ENCODE results near the gene SCARB2.

SCARB2 gene

GRCh38 chr4:76148142-76148865 is 65.3 kb downstream of the SCARB2 start, which contains the start of gene NUP54:
NUP54 (minus strand) TSS chr4:76148397; CDS start chr4:76148374, 23 bp downstream.
- Histone ChIP-seq H3K27me3 (replicated peaks; ENCODE audit: control insufficient read depth, insufficient read depth, low read length) (no peaks in the 10 kb centered on the region), H3K4me1 (ENCODE audit: control insufficient read depth, insufficient read depth, low read length) (peaks cover 26% of the 10 kb centered on the region), H3K9me3 (ENCODE audit: control insufficient read depth, low read length) (no peaks in the 10 kb centered on the region), H3K36me3 (ENCODE audit: control insufficient read depth, insufficient read depth, low read length, severe bottlenecking) (peaks cover 7% of the 10 kb centered on the region), H3K4me3 (ENCODE audit: low read length) (peak within 1 kb of the TSS; percentile 96), H3K9ac (ENCODE audit: low read length) (peak within 1 kb of the TSS; percentile 94)
- DNase-seq (ENCODE audit: low read depth), result peak; percentile 98

GRCh38 chr4:76147454-76148141 is 66.0 kb downstream of the SCARB2 start:
- Histone ChIP-seq H3K9me3 (ENCODE audit: control insufficient read depth, low read length) (no peaks in the 10 kb centered on the region), H3K9ac (ENCODE audit: low read length) (peak overlapping the region; percentile 94), H3K4me1 (ENCODE audit: control insufficient read depth, insufficient read depth, low read length) (peaks cover 26% of the 10 kb centered on the region), H3K27me3 (replicated peaks; ENCODE audit: control insufficient read depth, insufficient read depth, low read length) (no peaks in the 10 kb centered on the region), H3K4me3 (ENCODE audit: low read length) (peak overlapping the region; percentile 96), H3K36me3 (ENCODE audit: control insufficient read depth, insufficient read depth, low read length, severe bottlenecking) (peaks cover 13% of the 10 kb centered on the region)
- DNase-seq (ENCODE audit: low read depth), result peak; percentile 80

- no peak overlapping the region for H3K9ac ChIP-seq (ENCODE audit: low read length)
These were observed 69.1 kb downstream of the SCARB2 start for GRCh38 chr4:76144546-76144945.

GRCh38 chr4:76141241-76141640 is 72.4 kb downstream of the SCARB2 start:
- peaks cover 66% of the 10 kb centered on the region for H3K36me3 ChIP-seq (ENCODE audit: control insufficient read depth, insufficient read depth, low read length, severe bottlenecking)

More at GRCh38 chr4:76144546-76144945, 69.1 kb downstream of the SCARB2 start:
- no peaks in the 10 kb centered on the region for H3K9me3 ChIP-seq (ENCODE audit: control insufficient read depth, low read length)
- peaks cover 24% of the 10 kb centered on the region for H3K4me1 ChIP-seq (ENCODE audit: control insufficient read depth, insufficient read depth, low read length)
- H3K4me3 ChIP-seq (ENCODE audit: low read length), result no peak overlapping the region
- H3K36me3 ChIP-seq (ENCODE audit: control insufficient read depth, insufficient read depth, low read length, severe bottlenecking), result peaks cover 42% of the 10 kb centered on the region
- H3K27me3 ChIP-seq (replicated peaks; ENCODE audit: control insufficient read depth, insufficient read depth, low read length), result no peaks in the 10 kb centered on the region
- DNase-seq (ENCODE audit: low read depth), result no peak

GRCh38 chr4:76127754-76128153 is 85.9 kb downstream of the SCARB2 start:
- DNase-seq (ENCODE audit: low read depth), result no peak
- Histone ChIP-seq H3K27me3 (replicated peaks; ENCODE audit: control insufficient read depth, insufficient read depth, low read length) (no peaks in the 10 kb centered on the region), H3K4me3 (ENCODE audit: low read length) (no peak overlapping the region), H3K36me3 (ENCODE audit: control insufficient read depth, insufficient read depth, low read length, severe bottlenecking) (peaks cover 45% of the 10 kb centered on the region), H3K9ac (ENCODE audit: low read length) (no peak overlapping the region), H3K4me1 (ENCODE audit: control insufficient read depth, insufficient read depth, low read length) (peaks cover 4% of the 10 kb centered on the region), H3K9me3 (ENCODE audit: control insufficient read depth, low read length) (no peaks in the 10 kb centered on the region)

More at GRCh38 chr4:76141241-76141640, 72.4 kb downstream of the SCARB2 start:
- no peaks in the 10 kb centered on the region for H3K27me3 ChIP-seq (replicated peaks; ENCODE audit: control insufficient read depth, insufficient read depth, low read length)
- no peak overlapping the region for H3K4me3 ChIP-seq (ENCODE audit: low read length)
- H3K9ac ChIP-seq (ENCODE audit: low read length), result no peak overlapping the region
- H3K9me3 ChIP-seq (ENCODE audit: control insufficient read depth, low read length), result no peaks in the 10 kb centered on the region
- peaks cover 5% of the 10 kb centered on the region for H3K4me1 ChIP-seq (ENCODE audit: control insufficient read depth, insufficient read depth, low read length)
- DNase-seq (ENCODE audit: low read depth), result no peak

- H3K4me1 ChIP-seq (ENCODE audit: control insufficient read depth, insufficient read depth, low read length), result peaks cover 4% of the 10 kb centered on the region
- H3K9ac ChIP-seq (ENCODE audit: low read length), result no peak overlapping the region
- no peak overlapping the region for H3K4me3 ChIP-seq (ENCODE audit: low read length)
- H3K36me3 ChIP-seq (ENCODE audit: control insufficient read depth, insufficient read depth, low read length, severe bottlenecking), result peaks cover 60% of the 10 kb centered on the region
- H3K9me3 ChIP-seq (ENCODE audit: control insufficient read depth, low read length), result peaks cover 4% of the 10 kb centered on the region
- no peaks in the 10 kb centered on the region for H3K27me3 ChIP-seq (replicated peaks; ENCODE audit: control insufficient read depth, insufficient read depth, low read length)
- DNase-seq (ENCODE audit: low read depth), result no peak
These were observed 87.8 kb downstream of the SCARB2 start for GRCh38 chr4:76125816-76126215.

GRCh38 chr4:76120199-76120598 is 93.4 kb downstream of the SCARB2 start:
- H3K27me3 ChIP-seq (replicated peaks; ENCODE audit: control insufficient read depth, insufficient read depth, low read length), result no peaks in the 10 kb centered on the region
- H3K4me3 ChIP-seq (ENCODE audit: low read length), result no peak overlapping the region
- no peak overlapping the region for H3K9ac ChIP-seq (ENCODE audit: low read length)
- H3K9me3 ChIP-seq (ENCODE audit: control insufficient read depth, low read length), result peaks cover 4% of the 10 kb centered on the region
- peaks cover 73% of the 10 kb centered on the region for H3K36me3 ChIP-seq (ENCODE audit: control insufficient read depth, insufficient read depth, low read length, severe bottlenecking)
- no peak for DNase-seq (ENCODE audit: low read depth)
- no peaks in the 10 kb centered on the region for H3K4me1 ChIP-seq (ENCODE audit: control insufficient read depth, insufficient read depth, low read length)

GRCh38 chr4:76117536-76117935 is 96.1 kb downstream of the SCARB2 start:
- Histone ChIP-seq H3K27me3 (replicated peaks; ENCODE audit: control insufficient read depth, insufficient read depth, low read length) (no peaks in the 10 kb centered on the region), H3K4me1 (ENCODE audit: control insufficient read depth, insufficient read depth, low read length) (no peaks in the 10 kb centered on the region), H3K36me3 (ENCODE audit: control insufficient read depth, insufficient read depth, low read length, severe bottlenecking) (peaks cover 74% of the 10 kb centered on the region), H3K9ac (ENCODE audit: low read length) (no peak overlapping the region), H3K9me3 (ENCODE audit: control insufficient read depth, low read length) (peaks cover 4% of the 10 kb centered on the region), H3K4me3 (ENCODE audit: low read length) (no peak overlapping the region)
- DNase-seq (ENCODE audit: low read depth), result no peak

GRCh38 chr4:76116821-76117220 is 96.8 kb downstream of the SCARB2 start:
- Histone ChIP-seq H3K36me3 (ENCODE audit: control insufficient read depth, insufficient read depth, low read length, severe bottlenecking) (peaks cover 72% of the 10 kb centered on the region), H3K4me3 (ENCODE audit: low read length) (no peak overlapping the region), H3K27me3 (replicated peaks; ENCODE audit: control insufficient read depth, insufficient read depth, low read length) (no peaks in the 10 kb centered on the region), H3K9ac (ENCODE audit: low read length) (no peak overlapping the region), H3K4me1 (ENCODE audit: control insufficient read depth, insufficient read depth, low read length) (no peaks in the 10 kb centered on the region), H3K9me3 (ENCODE audit: control insufficient read depth, low read length) (no peaks in the 10 kb centered on the region)
- DNase-seq (ENCODE audit: low read depth), result no peak
